Type B pancreatic cell (in vitro differentiated cells): ENCODE results near the gene ZFP62. TPM values are rescaled to one million over a fixed set of nuclear protein-coding genes. Genes with fewer than 3 reads are reported as not detected.
"Not testable (repeated sequence)": the region's sequence is repeated elsewhere in the genome, so short reads cannot be mapped to it uniquely, and the experiment has no call there.

ENCODE experiments used
- DNase-seq: peaks from one replicate; pipeline ENCODE4 v3.0.0; 2021; ENCODE audit warnings: mixed read lengths; ENCODE audit not compliant: unreplicated experiment; ENCODE audit errors: extremely low spot score
- H3K27ac Mint-ChIP-seq: 2 replicates; pipeline ENCODE4 v1.8.0; 2021; ENCODE audit warnings: mild to moderate bottlenecking, mixed read lengths
- H3K27me3 Mint-ChIP-seq: 2 replicates; pipeline ENCODE4 v1.8.0; 2021; ENCODE audit warnings: mixed read lengths
- H3K36me3 Mint-ChIP-seq: 2 replicates; pipeline ENCODE4 v1.8.0; 2021; ENCODE audit warnings: mixed read lengths
- H3K4me1 Mint-ChIP-seq: one replicate; pipeline ENCODE4 v1.8.0; 2021; ENCODE audit warnings: mixed read lengths; ENCODE audit not compliant: unreplicated experiment
- H3K4me3 Mint-ChIP-seq: 2 replicates; pipeline ENCODE4 v1.8.0; 2021; ENCODE audit warnings: mild to moderate bottlenecking, mixed read lengths
- H3K9me3 Mint-ChIP-seq: 2 replicates; pipeline ENCODE4 v1.8.0; 2021; ENCODE audit warnings: mixed read lengths
- CTCF ChIP-seq: fragments of 200-600 bp; sonication (generic); conservative IDR thresholded peaks from 2 replicates; pipeline ENCODE4 v1.5.0; 2021; ENCODE audit warnings: antibody characterized with exemption, mild to moderate bottlenecking
- total RNA-seq: library from RNA; stranded (reverse); gene quantifications from 2 replicates; pipeline ENCODE4 v1.2.1, GENCODE V29; 2021; ENCODE audit warnings: low replicate concordance

ZFP62 gene
- total RNA-seq, 1 donor from 2014 or later, result 49.8 TPM

DNA sequence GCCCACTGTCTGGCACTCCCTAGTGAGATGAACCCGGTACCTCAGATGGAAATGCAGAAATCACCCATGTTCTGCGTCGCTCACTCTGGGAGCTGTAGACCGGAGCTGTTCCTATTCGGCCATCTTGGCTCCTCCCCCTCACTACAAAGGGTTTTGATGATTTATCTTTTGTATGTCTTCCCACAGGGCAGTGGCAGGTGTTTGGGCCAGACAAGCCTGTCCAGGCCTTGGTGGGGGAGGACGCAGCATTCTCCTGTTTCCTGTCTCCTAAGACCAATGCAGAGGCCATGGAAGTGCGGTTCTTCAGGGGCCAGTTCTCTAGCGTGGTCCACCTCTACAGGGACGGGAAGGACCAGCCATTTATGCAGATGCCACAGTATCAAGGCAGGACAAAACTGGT is 47.3 kb upstream of the ZFP62 start:
- Mint-ChIP-seq H3K27ac (no peak overlapping the region), H3K36me3 (no peaks in the 10 kb centered on the region)
- DNase-seq, result no peak

GRCh38 chr5:180901319-180902009 is 40.4 kb upstream of the ZFP62 start:
- no peak overlapping the region for H3K27ac Mint-ChIP-seq
- no peaks in the 10 kb centered on the region for H3K9me3 Mint-ChIP-seq
- no peaks in the 10 kb centered on the region for H3K4me1 Mint-ChIP-seq
- no peak for DNase-seq
- TF ChIP-seq CTCF, result no peak
- H3K4me3 Mint-ChIP-seq, result no peak overlapping the region
- H3K27me3 Mint-ChIP-seq, result peaks cover 9% of the 10 kb centered on the region
- no peaks in the 10 kb centered on the region for H3K36me3 Mint-ChIP-seq

More for the DNA sequence above, 47.3 kb upstream of the ZFP62 start:
- Mint-ChIP-seq H3K4me1 (no peaks in the 10 kb centered on the region), H3K4me3 (no peak overlapping the region), H3K27me3 (peaks cover 10% of the 10 kb centered on the region), H3K9me3 (no peaks in the 10 kb centered on the region)
- no peak for TF ChIP-seq CTCF

DNA sequence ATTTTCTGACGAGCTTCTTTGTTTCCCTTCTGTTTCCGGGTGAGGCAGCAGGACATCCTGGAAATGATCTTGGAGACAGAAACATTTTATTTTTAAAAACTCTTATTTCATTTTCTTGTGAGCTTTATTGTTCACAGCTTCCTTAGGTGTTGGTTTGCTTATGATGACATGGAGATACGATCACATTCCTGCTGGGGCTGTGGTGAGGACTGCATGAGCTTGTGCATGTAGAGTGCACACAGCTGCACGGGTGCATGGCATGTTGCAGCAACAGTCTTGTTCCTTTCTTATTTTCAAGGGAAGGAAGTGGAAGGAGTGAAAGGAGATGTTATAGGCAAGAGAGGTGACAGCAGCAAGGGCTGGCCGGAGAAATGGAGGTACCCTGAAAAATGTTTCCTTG is 39.1 kb upstream of the ZFP62 start:
- H3K36me3 Mint-ChIP-seq, result no peaks in the 10 kb centered on the region
- peaks cover 4% of the 10 kb centered on the region for H3K9me3 Mint-ChIP-seq
- no peak for TF ChIP-seq CTCF
- no peak for DNase-seq
- H3K27ac Mint-ChIP-seq, result no peak overlapping the region
- peaks cover 6% of the 10 kb centered on the region for H3K27me3 Mint-ChIP-seq
- no peak overlapping the region for H3K4me3 Mint-ChIP-seq
- no peaks in the 10 kb centered on the region for H3K4me1 Mint-ChIP-seq

- H3K27ac Mint-ChIP-seq, result peak within 1 kb of the TSS; percentile 21
- no peak for DNase-seq
- no peaks in the 10 kb centered on the region for H3K36me3 Mint-ChIP-seq
- H3K27me3 Mint-ChIP-seq, result peaks cover 12% of the 10 kb centered on the region
- H3K4me3 Mint-ChIP-seq, result peak within 1 kb of the TSS; percentile 22
- no peak for TF ChIP-seq CTCF
- no peaks in the 10 kb centered on the region for H3K4me1 Mint-ChIP-seq
- H3K9me3 Mint-ChIP-seq, result peaks cover 4% of the 10 kb centered on the region
These were observed 37.7 kb upstream of the ZFP62 start, which contains the start of gene BTNL8 for GRCh38 chr5:180898621-180899246. Gene BTNL8 (plus strand): TSS chr5:180899159. CDS start chr5:180899311, 152 bp downstream.

GRCh38 chr5:180895330-180895729 is 34.3 kb upstream of the ZFP62 start:
- not testable (repeated sequence) for H3K4me3 Mint-ChIP-seq, H3K27ac Mint-ChIP-seq, H3K9me3 Mint-ChIP-seq, DNase-seq, H3K4me1 Mint-ChIP-seq, H3K36me3 Mint-ChIP-seq
- H3K27me3 Mint-ChIP-seq, result peaks cover 44% of the 10 kb centered on the region

- Mint-ChIP-seq H3K4me1 (no peaks in the 10 kb centered on the region), H3K27me3 (peaks cover 61% of the 10 kb centered on the region), H3K27ac (no peak overlapping the region), H3K9me3 (no peaks in the 10 kb centered on the region), H3K36me3 (no peaks in the 10 kb centered on the region), H3K4me3 (no peak overlapping the region)
- TF ChIP-seq CTCF, result no peak
- no peak for DNase-seq
These were observed 28.3 kb upstream of the ZFP62 start for GRCh38 chr5:180889381-180889780.

DNA sequence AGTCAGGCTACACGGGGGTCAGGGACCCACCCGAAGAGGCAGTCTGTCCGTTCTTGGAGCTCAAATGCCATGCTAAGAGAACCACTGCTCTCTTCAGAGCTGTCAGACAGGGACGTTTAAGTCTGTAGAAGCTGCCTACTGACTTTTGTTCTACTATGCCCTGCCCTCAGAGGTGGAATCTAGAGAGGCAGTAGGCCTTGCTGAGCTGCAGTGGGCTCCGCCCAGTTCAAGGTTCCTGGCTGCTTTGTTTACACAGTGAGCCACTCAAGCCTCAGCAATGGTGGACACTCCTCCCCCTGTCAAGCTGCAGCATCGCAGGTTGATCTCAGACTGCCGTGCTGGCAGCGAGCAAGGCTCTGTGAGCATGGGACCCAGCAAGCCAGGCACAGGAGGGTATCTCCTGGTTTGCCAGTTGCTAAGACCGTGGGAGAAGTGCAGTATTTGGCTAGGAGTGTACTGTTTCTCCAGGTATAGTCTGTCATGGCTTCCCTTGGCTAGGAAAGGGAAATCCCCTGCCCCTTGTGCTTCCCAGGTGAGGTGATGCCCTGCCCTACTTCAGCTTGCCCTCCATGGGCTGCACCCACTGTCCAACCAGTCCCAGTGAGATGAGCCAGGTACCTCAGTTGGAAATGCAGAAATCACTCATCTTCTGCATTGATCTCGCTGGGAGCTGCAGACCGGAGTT is 24.9 kb upstream of the ZFP62 start:
- not testable (repeated sequence) for H3K4me1 Mint-ChIP-seq, H3K9me3 Mint-ChIP-seq, H3K27ac Mint-ChIP-seq, H3K36me3 Mint-ChIP-seq, H3K4me3 Mint-ChIP-seq, DNase-seq
- H3K27me3 Mint-ChIP-seq, result peaks cover 58% of the 10 kb centered on the region
